HEK293T (cell line): ENCODE data around the gene CYP4F12.

Experiments used
- CTCF ChIA-PET: fragments of 350-600 bp; formaldehyde crosslinking; extraction: SDS; loops from one replicate; lab custom pipeline; 2021; ENCODE audit warnings: antibody characterized with exemption, inconsistent platforms; lab: Yijun Ruan, JAX
- POLR2A ChIA-PET: fragments of 350-600 bp; formaldehyde crosslinking; extraction: SDS; loops from one replicate; lab custom pipeline; 2020; ENCODE audit warnings: antibody characterized with exemption, inconsistent platforms; lab: Yijun Ruan, JAX
- DNase-seq: peaks from one replicate; pipeline ENCODE4 v3.0.0; 2012; ENCODE audit warnings: mixed read lengths; ENCODE audit errors: extremely low spot score
- ARNT ChIP-seq: fragments of 450-650 bp; IDR thresholded peaks from 2 replicates; pipeline ENCODE4 v1.6.1; 2017; ENCODE audit warnings: mild to moderate bottlenecking
- BHLHE40 ChIP-seq: fragments of 450-650 bp; IDR thresholded peaks from 2 replicates; pipeline ENCODE4 v1.6.1; 2016; ENCODE audit warnings: mild to moderate bottlenecking, moderate library complexity, borderline replicate concordance
- CTBP1 ChIP-seq: fragments of 450-650 bp; IDR thresholded peaks from 2 replicates; pipeline ENCODE4 v1.6.1; 2016; ENCODE audit warnings: borderline replicate concordance
- ELF4 ChIP-seq: fragments of 450-650 bp; IDR thresholded peaks from 2 replicates; pipeline ENCODE4 v1.6.1; 2017; ENCODE audit warnings: antibody characterized with exemption
- FOXA1 ChIP-seq: fragments of 450-650 bp; IDR thresholded peaks from 2 replicates; pipeline ENCODE4 v1.6.1; 2016; ENCODE audit warnings: mild to moderate bottlenecking
- FOXK2 ChIP-seq: fragments of 450-650 bp; IDR thresholded peaks from 2 replicates; pipeline ENCODE4 v1.6.1; 2016; ENCODE audit warnings: mild to moderate bottlenecking
- FOXM1 ChIP-seq: fragments of 450-650 bp; IDR thresholded peaks from 2 replicates; pipeline ENCODE4 v1.6.1; 2017; ENCODE audit warnings: mild to moderate bottlenecking, borderline replicate concordance
- HDGF ChIP-seq: fragments of 450-650 bp; IDR thresholded peaks from 2 replicates; pipeline ENCODE4 v1.6.1; 2017; ENCODE audit warnings: antibody characterized with exemption, borderline replicate concordance
- L3MBTL2 ChIP-seq: fragments of 450-650 bp; conservative IDR thresholded peaks from 2 replicates; pipeline ENCODE4 v1.6.1; 2016; ENCODE audit warnings: mild to moderate bottlenecking
- LEF1 ChIP-seq: fragments of 450-650 bp; IDR thresholded peaks from 2 replicates; pipeline ENCODE4 v1.6.1; 2017; ENCODE audit warnings: mild to moderate bottlenecking, borderline replicate concordance
- NFRKB ChIP-seq: fragments of 450-650 bp; IDR thresholded peaks from 2 replicates; pipeline ENCODE4 v1.6.1; 2016; ENCODE audit warnings: mild to moderate bottlenecking, moderate library complexity
- SP1 ChIP-seq: fragments of 450-650 bp; IDR thresholded peaks from 2 replicates; pipeline ENCODE4 v1.6.1; 2017
- SUZ12 ChIP-seq: fragments of 450-650 bp; IDR thresholded peaks from 2 replicates; pipeline ENCODE4 v1.6.1; 2016; ENCODE audit warnings: mild to moderate bottlenecking
- TARDBP ChIP-seq: fragments of 450-650 bp; IDR thresholded peaks from 2 replicates; pipeline ENCODE4 v1.6.1; 2016
- ZNF384 ChIP-seq: fragments of 450-650 bp; IDR thresholded peaks from 2 replicates; pipeline ENCODE4 v1.6.1; 2016
- TF ChIP-seq, protein P1 (sequence below): fragments of 450-650 bp; IDR thresholded peaks from 2 replicates; pipeline ENCODE4 v1.6.1; 2016

The CYP4F12 gene

DNA sequence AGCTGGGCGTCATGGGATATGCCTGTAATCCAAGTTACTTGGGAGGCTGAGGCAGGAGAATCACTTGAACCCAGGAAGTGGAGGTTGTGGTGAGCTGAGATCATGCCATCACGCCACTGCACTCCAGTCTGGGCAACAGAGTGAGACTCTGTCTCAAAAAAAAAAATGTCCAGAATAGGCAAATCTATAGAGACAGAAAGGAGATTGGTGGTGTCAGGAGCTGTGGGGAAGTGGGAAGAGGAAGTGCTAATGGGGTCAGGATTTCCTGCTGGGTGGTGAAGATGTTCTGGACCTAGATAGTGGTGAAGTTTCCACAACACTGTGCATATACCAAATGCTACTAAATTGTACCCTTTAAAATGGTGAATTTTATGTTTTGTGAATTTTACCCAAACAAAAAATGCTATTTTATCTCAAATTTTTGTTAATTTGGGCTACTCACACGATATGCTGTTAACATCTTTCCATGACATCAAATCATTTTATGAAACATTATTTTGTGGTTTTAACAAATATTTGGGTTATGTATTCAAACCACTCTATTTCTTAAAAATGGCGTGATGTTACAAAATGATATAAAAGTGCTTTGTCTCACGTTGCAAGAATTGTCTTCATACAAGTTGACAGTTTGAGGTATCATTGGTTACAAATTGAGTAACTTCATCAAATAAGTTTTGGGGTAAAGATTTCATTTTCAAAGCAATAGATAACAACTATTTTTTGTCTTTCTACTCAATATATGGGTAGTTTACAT is 39.6 kb upstream of the CYP4F12 start:
- ChIA-PET CTCF (interaction anchor here (0.6 kb wide), 1 partner anchor 479 kb away, joined by 4 read pairs; no protein-coding TSS in a partner anchor), POLR2A (interaction anchor here (1.6 kb wide), 1 partner anchor 552 kb away, joined by 6 read pairs; the partner anchor contains the start of gene FAM32A)
- no peak for DNase-seq
- no peak for TF ChIP-seq SUZ12
- no peak for TF ChIP-seq L3MBTL2
- TF ChIP-seq SP1, result no peak
- no peak for TF ChIP-seq FOXA1
- no peak for TF ChIP-seq BHLHE40
- TF ChIP-seq TARDBP, result no peak
- TF ChIP-seq ZNF384, result no peak
- no peak for TF ChIP-seq FOXM1
- no peak for TF ChIP-seq HDGF
- TF ChIP-seq, protein P1, sequence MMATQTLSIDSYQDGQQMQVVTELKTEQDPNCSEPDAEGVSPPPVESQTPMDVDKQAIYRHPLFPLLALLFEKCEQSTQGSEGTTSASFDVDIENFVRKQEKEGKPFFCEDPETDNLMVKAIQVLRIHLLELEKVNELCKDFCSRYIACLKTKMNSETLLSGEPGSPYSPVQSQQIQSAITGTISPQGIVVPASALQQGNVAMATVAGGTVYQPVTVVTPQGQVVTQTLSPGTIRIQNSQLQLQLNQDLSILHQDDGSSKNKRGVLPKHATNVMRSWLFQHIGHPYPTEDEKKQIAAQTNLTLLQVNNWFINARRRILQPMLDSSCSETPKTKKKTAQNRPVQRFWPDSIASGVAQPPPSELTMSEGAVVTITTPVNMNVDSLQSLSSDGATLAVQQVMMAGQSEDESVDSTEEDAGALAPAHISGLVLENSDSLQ, result no peak
- TF ChIP-seq CTBP1, result no peak
- no peak for TF ChIP-seq FOXK2
- TF ChIP-seq ELF4, result no peak
- no peak for TF ChIP-seq LEF1
- no peak for TF ChIP-seq ARNT

DNA sequence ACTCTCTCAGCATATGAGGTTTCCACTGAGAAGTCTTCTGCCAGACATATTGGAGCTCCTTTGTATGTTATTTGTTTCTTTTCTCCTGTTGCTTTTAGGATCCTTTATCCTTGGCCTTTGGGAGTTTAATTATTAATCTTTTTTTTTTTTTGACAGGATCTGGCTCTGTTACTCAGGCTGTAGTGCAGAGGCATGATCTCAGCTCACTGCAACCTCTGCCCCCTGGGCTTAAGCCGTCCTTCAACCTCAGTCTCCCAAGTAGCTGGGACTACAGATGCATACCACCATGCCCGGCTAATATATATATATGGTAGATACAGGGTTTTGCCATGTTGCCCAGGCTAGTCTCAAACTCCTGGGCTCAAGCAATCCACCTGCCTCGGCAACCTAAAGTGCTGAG is 38.8 kb upstream of the CYP4F12 start:
- TF ChIP-seq CTBP1, result no peak
- DNase-seq, result no peak
- ChIA-PET CTCF (interaction anchor here (0.6 kb wide), 1 partner anchor 480 kb away, joined by 4 read pairs; no protein-coding TSS in a partner anchor), POLR2A (interaction anchor here (1.6 kb wide), 1 partner anchor 551 kb away, joined by 6 read pairs; the partner anchor contains the start of gene FAM32A)

DNA sequence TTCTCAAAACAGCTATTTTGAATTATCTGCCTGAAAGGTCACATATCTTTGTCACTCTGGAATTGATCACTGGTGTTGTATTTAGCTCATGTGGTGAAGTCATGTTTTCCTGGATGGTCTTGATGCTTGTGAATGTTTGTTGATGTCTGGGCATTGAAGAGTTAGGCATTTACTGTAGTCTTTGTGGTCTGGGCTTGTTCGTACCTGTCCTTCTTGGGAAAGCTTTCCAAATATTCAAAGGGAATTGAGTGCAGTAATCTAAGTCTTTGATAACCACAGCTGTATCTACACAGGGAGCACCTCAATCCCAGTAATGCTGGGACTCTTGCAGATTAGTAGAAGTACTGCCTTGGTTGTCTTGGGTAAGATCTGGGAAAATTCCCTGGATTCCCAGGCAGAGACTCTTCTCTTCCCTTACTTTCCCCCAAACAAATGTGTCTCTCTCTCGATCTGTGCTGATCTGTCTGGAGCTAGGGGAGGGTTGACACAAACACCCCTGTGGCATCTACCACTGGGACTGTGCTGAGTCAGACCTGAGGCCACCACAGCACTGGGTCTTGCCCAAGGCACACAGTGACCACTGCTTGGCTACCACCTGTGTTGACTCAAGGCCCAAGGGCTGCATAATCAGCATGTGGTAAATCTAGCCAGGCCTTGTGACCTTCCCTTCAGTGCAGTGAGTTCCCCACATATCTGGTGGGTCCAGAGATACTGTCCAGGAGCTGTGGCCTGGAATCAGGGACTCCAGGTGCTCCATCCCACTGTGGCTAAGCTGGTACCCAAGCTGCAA is 37.7 kb upstream of the CYP4F12 start:
- ChIA-PET POLR2A (no interaction called here), CTCF (interaction anchor here (0.7 kb wide), 1 partner anchor 234 kb away, joined by 3 read pairs; no protein-coding TSS in a partner anchor)
- no peak for DNase-seq
- TF ChIP-seq TARDBP (no peak), ARNT (no peak), FOXM1 (no peak), BHLHE40 (no peak), SP1 (no peak)

DNA sequence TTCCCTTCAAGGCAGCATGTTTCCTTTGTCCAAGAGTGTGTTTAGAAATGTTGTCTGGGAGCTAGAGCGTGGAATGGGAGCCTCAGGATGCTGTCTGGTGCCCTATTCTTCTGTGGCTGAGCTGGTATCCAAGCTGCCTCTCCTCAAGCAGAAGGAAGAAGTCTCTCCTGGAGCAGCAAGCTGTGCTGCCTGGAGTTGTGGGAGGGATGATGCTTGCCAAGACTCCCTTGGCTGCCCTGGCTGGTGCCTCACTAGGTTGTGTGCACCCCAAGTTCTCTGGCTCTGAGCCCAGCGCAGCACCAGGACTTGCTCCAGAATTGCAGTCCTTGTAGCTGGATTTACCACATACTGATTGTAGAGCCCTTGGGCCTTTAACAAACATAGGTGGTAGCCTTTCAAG is 36.9 kb upstream of the CYP4F12 start:
- POLR2A ChIA-PET, result no interaction called here
- CTCF ChIA-PET, result interaction anchor here (0.6 kb wide), 1 partner anchor 428 kb away, joined by 4 read pairs; no protein-coding TSS in a partner anchor
- TF ChIP-seq LEF1 (no peak), TARDBP (no peak), HDGF (no peak), FOXM1 (no peak), BHLHE40 (no peak), CTBP1 (no peak), ZNF384 (no peak), ELF4 (no peak), SP1 (no peak), FOXA1 (no peak), SUZ12 (no peak)
- TF ChIP-seq, protein P1, result no peak
- DNase-seq, result no peak

DNA sequence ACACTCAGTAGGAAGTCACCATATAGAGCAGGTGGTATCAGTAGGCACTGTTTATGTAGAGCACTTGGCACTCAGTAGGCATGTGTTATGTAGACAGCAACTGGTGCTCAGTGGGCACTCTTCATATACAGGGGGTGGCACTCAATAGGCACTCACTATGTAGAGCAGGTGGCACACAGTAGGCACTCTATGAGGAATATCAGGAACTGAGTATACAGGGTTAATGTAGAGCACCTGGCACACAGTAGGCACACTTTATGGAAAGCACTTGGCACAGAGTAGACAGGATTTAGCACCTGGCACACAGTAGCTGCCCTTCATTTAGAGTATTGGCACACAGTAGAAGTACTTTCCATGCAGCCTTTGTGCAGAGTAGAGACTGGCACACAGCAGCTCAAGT is 33.3 kb upstream of the CYP4F12 start:
- CTCF ChIA-PET, result no interaction called here
- POLR2A ChIA-PET, result no interaction called here
- no peak for DNase-seq
- TF ChIP-seq FOXK2 (no peak), ELF4 (no peak), CTBP1 (no peak), TARDBP (no peak), BHLHE40 (no peak), NFRKB (no peak), ARNT (no peak), SUZ12 (no peak), L3MBTL2 (no peak), FOXA1 (no peak), LEF1 (no peak), ZNF384 (no peak), SP1 (no peak), FOXM1 (no peak), HDGF (no peak)
- TF ChIP-seq, protein P1, result no peak
